H1 (cell line): ENCODE results near the gene CACNA1C. TPM values are rescaled to one million over a fixed set of nuclear protein-coding genes. Genes with fewer than 3 reads are reported as not detected.

Experiments
- CEBPB ChIP-seq: IDR thresholded peaks from 2 replicates; pipeline ENCODE4 v1.6.1; 2012; ENCODE audit warnings: low read depth, low read length
- CHD1 ChIP-seq: IDR thresholded peaks from 2 replicates; pipeline ENCODE4 v1.6.1; 2012; ENCODE audit warnings: low read depth, low read length, improper control_type of control experiment
- ZNF274 ChIP-seq: IDR thresholded peaks from 2 replicates; pipeline ENCODE4 v1.7.0; 2012; ENCODE audit warnings: low read length, borderline replicate concordance; ENCODE audit errors: extremely low read depth
- polyA plus RNA-seq, 7 experiments: library from polyadenylated mRNA; depleted of rRNA in 3 of 7; stranded (reverse) in 5 of 7; unstranded in 2 of 7; fragments of >200 nt in 5 of 7; fragments of 200-250 nt in 2 of 7; gene quantifications; 1 replicate in 5 of 7; 2 replicates in 1 of 7; 4 replicates in 1 of 7; pipeline versions ENCODE4 v1.2.1 to v1.2.3, GENCODE V29; 2011 to 2013; ENCODE audit warnings: missing spikeins in 2 of 7, mixed read lengths in 2 of 7
- total RNA-seq: library from RNA; stranded (reverse); fragmentation: NEBNext Ultra II Directional; extraction: Animal tissue kit (Norgen Biotek cat#: 25700); gene quantifications from 2 replicates; pipeline ENCODE4 v1.2.1, GENCODE V29; 2021
- TF ChIP-seq, protein P1 (sequence below), 3 experiments: IDR thresholded peaks; 1 replicate in 2 of 3; 2 replicates in 1 of 3; pipeline versions ENCODE4 v1.5.1 to v1.6.1; 2011; ENCODE audit warnings: low read length in 3 of 3, mild to moderate bottlenecking in 3 of 3, inconsistent platforms in 2 of 3, low read depth in 1 of 3, moderate library complexity in 1 of 3; ENCODE audit not compliant: insufficient read depth in 1 of 3; ENCODE audit errors: control extremely low read depth in 1 of 3

Gene CACNA1C
- total and polyA plus RNA-seq, 2 of the 8 experiments (the other 6 are each of a cell fraction or from before 2014, with no cell fraction given) = 1.3 TPM

DNA sequence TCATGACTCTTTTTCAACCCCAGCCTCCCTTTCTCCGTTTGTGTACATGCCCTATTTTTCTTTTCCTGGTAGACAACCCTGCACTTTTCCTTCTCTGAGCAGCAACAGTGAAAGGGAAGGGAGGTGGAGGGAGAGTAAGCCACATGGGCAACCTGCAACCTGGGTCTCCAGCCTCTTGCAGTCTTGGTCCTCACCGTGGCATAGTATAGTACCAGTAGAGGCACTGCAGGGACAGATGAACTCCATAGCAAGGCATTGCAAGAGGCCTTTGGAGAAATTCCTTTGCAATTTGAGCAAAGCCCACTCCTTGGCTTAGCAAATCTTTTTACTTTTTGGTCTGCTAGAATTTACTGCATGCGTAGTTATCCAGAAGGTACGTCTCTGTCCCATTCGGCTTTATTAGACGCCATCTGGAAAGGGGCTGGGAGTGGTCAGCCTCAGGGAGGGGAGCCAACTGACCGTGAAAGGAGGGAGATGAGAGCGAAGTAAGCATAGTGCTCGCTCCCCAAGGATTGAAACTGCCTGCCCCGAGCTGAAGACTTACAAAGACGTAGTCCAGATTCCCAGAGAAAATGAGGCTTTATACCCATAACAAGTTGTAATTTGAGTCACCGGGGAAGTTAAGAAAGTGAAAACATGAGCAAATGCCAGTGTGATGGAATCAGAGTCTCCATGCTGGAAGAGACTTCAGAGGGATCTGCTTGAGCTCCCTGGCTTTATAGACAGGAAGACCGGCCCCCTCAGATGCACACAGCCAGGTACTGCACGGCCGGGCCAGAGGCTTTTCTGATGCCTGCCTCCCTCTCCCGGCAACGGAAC lies 332.0 kb downstream of the CACNA1C start (continued):
- no peak for TF ChIP-seq ZNF274
- TF ChIP-seq, protein P1, sequence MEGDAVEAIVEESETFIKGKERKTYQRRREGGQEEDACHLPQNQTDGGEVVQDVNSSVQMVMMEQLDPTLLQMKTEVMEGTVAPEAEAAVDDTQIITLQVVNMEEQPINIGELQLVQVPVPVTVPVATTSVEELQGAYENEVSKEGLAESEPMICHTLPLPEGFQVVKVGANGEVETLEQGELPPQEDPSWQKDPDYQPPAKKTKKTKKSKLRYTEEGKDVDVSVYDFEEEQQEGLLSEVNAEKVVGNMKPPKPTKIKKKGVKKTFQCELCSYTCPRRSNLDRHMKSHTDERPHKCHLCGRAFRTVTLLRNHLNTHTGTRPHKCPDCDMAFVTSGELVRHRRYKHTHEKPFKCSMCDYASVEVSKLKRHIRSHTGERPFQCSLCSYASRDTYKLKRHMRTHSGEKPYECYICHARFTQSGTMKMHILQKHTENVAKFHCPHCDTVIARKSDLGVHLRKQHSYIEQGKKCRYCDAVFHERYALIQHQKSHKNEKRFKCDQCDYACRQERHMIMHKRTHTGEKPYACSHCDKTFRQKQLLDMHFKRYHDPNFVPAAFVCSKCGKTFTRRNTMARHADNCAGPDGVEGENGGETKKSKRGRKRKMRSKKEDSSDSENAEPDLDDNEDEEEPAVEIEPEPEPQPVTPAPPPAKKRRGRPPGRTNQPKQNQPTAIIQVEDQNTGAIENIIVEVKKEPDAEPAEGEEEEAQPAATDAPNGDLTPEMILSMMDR (IDR thresholded peaks at IDR 0.05; ENCODE audit: control extremely low read depth in 1 of 3, insufficient read depth in 1 of 3, low read depth in 1 of 3, low read length in 3 of 3) = peak in 1 of 3 experiments; percentile 30; a peak in 1 of 4 replicates
- no peak for TF ChIP-seq CHD1
- no peak for TF ChIP-seq CEBPB
